ENCODE results near the gene AK6. TPM values are rescaled to one million over a fixed set of nuclear protein-coding genes. Genes with fewer than 3 reads are reported as not detected.
"Not testable (repeated sequence)": the region's sequence is repeated elsewhere in the genome, so short reads cannot be mapped to it uniquely, and the experiment has no call there.

AK6 gene
- total and polyA plus RNA-seq, 2 experiments from 2014 or later: 13.4 to 70.6 TPM

DNA sequence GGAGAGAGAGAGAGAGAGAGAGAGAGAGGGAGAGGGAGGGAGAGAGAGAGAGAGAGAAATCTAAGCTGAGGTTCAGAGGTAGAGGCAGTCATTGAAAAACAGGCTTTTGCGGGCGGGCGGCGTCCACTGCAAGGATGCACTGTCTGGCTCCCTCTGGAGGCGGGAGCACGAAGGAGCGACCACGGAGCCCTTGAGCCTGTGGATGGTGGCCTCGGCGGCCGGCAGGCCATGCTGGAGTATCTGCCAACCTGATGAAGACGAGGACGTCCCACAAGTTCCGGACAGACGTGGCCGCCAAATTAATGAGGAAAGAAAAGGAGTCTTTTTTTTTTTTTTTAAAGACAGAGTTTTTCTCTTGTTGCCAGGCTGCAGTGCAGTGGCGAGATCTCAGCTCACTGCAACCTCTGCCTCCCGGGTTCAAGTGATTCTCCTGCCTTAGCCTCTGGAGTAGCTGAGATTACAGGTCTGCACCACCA, 34.5 kb downstream of the AK6 start:
- Histone ChIP-seq H3K4me1 (ENCODE audit: low read depth) (no peaks in the 10 kb centered on the region), H3K36me3 (no peaks in the 10 kb centered on the region), H3K9me3 (ENCODE audit: low read depth) (no peaks in the 10 kb centered on the region), H3K27ac (no peak overlapping the region), H3K27me3 (no peaks in the 10 kb centered on the region), H3K4me3 (no peak overlapping the region)
- TF ChIP-seq, protein P1, sequence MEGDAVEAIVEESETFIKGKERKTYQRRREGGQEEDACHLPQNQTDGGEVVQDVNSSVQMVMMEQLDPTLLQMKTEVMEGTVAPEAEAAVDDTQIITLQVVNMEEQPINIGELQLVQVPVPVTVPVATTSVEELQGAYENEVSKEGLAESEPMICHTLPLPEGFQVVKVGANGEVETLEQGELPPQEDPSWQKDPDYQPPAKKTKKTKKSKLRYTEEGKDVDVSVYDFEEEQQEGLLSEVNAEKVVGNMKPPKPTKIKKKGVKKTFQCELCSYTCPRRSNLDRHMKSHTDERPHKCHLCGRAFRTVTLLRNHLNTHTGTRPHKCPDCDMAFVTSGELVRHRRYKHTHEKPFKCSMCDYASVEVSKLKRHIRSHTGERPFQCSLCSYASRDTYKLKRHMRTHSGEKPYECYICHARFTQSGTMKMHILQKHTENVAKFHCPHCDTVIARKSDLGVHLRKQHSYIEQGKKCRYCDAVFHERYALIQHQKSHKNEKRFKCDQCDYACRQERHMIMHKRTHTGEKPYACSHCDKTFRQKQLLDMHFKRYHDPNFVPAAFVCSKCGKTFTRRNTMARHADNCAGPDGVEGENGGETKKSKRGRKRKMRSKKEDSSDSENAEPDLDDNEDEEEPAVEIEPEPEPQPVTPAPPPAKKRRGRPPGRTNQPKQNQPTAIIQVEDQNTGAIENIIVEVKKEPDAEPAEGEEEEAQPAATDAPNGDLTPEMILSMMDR (IDR thresholded peaks at IDR 0.05; ENCODE audit: low read depth, low read length): peak; percentile 82
- DNase-seq (ENCODE audit: low read depth in 1 of 2, low spot score in 1 of 2): peak; percentile 86 to 88

DNA sequence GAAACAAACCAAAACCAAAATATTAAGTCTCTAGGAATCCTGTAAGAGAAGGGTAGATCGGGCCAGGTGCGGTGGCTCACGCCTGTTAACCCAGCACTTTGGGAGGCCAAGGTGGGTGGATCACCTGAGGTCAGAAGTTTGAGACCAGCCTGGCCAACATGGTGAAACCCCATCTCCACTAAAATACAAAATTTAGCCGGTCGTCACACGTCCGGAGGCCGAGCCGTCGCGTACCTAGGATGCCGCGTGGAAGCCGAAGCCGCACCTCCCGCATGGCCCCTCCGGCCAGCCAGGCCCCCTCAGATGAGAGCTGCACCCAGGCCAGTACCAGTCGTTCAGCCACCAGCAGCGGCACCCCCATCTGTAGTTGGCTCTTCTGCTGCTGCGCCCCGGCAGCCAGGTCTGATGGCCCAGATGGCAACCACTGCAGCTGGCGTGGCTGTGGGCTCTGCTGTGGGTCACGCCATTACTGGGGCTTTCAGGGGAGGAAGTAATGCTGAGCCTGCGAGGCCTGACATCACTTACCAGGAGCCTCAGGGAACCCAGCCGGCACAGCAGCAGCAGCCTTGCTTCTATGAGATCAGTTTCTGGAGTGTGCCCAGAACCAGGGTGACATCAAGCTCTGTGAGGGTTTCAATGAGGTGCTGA, 35.5 kb downstream of the AK6 start:
- not testable (repeated sequence) for DNase-seq (ENCODE audit: low read depth in 1 of 2, low spot score in 1 of 2); H3K9me3 ChIP-seq (ENCODE audit: low read depth); H3K27me3 ChIP-seq; H3K27ac ChIP-seq; H3K36me3 ChIP-seq; H3K4me3 ChIP-seq; H3K4me1 ChIP-seq (ENCODE audit: low read depth)

DNA sequence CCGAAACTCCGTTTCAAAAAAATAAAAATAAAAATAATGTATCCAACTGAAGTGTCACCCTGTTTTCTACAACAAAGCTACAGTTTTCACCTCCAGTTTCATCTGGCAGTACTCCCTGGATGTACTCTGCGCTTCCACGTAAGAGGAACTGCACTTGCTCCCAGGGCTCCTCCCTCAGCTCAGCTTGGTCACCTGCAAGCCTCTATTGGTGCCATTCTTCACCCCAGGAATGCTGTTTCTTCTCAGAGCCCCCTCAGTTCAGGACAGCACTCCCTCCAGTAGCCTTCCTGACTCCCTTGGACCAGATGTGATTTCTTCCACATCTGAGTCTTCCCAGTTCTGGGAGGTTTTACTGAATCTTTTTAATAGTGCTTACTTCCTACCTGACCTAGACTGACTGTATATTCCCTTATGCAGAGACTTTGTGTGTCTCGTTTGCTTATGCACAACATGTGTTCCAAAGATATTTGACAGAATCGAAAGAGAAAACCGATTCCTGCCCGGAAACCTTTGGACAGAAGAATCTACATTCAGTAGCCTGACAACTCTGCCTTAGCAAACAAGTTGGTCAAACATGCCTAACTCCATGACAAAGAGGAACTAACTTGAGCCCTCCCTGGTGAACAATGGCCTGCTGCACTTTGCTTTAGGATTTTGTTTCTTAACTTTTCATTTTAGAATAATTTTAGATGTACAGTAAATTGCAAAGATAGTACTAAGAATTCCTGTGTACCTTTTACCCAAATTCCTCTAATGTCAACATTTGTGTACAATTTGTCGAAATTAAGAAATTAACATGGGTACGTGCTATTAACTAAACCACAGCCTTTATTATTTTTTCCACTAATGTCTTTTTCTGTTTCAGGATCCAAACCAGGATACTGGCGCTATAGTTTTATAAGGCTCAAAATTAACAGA, 37.5 kb downstream of the AK6 start:
- DNase-seq (ENCODE audit: low read depth in 1 of 2, low spot score in 1 of 2): no peak
- Histone ChIP-seq H3K27ac (no peak overlapping the region), H3K4me1 (ENCODE audit: low read depth) (no peaks in the 10 kb centered on the region), H3K4me3 (peak overlapping the region; percentile 41), H3K36me3 (no peaks in the 10 kb centered on the region), H3K27me3 (no peaks in the 10 kb centered on the region), H3K9me3 (ENCODE audit: low read depth) (no peaks in the 10 kb centered on the region)
- TF ChIP-seq, protein P1 (IDR thresholded peaks at IDR 0.05; ENCODE audit: low read depth, low read length): no peak

GRCh38 chr5:69329905-69330489, 39.3 kb downstream of the AK6 start:
- Histone ChIP-seq H3K9me3 (ENCODE audit: low read depth) (no peaks in the 10 kb centered on the region), H3K4me1 (ENCODE audit: low read depth) (no peaks in the 10 kb centered on the region), H3K4me3 (no peak overlapping the region), H3K27me3 (no peaks in the 10 kb centered on the region), H3K27ac (no peak overlapping the region), H3K36me3 (no peaks in the 10 kb centered on the region)
- TF ChIP-seq, protein P1 (IDR thresholded peaks at IDR 0.05; ENCODE audit: low read depth, low read length): no peak
- DNase-seq (ENCODE audit: low read depth in 1 of 2, low spot score in 1 of 2): no peak

DNA sequence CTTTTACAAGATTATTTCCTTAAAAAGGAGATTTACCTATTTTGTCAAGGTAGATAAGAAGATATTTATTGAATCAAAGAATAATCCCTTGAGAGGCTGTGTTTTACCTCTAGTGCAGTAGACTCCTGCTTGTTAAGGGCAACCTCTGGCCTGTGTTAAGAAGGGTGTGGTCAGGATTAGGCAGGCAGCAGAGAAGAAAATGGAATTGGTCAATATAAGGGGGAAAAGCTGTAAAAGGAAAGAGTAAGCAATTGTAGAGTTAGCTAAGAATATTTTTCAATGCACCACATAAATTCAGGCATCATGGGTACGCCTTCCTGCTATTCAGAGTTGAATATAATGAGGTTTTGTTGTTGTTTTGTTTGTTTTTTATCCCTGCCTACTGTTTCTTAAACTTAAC, 43.0 kb downstream of the AK6 start:
- no peaks in the 10 kb centered on the region for H3K36me3 ChIP-seq

More for the DNA sequence above, 43.0 kb downstream of the AK6 start:
- no peaks in the 10 kb centered on the region for H3K4me1 ChIP-seq (ENCODE audit: low read depth)
- no peaks in the 10 kb centered on the region for H3K9me3 ChIP-seq (ENCODE audit: low read depth)
- H3K27ac ChIP-seq: no peak overlapping the region
- H3K4me3 ChIP-seq: no peak overlapping the region
- no peak for DNase-seq (ENCODE audit: low read depth in 1 of 2, low spot score in 1 of 2)
- no peaks in the 10 kb centered on the region for H3K27me3 ChIP-seq
- TF ChIP-seq, protein P1 (IDR thresholded peaks at IDR 0.05; ENCODE audit: low read depth, low read length): no peak

Data from cardiac muscle cell (in vitro differentiated cells and primary cell).